NB4 (cell line): ENCODE results near the gene SEMA6A.

Experiments
- CTCF ChIP-seq: IDR thresholded peaks from one replicate; pipeline ENCODE4 v1.5.1; 2012; ENCODE audit warnings: low read depth, low read length
- MAX ChIP-seq: IDR thresholded peaks from 2 replicates; pipeline ENCODE4 v1.6.1; 2011; ENCODE audit warnings: low read depth, low read length
- MYC ChIP-seq: IDR thresholded peaks from 2 replicates; pipeline ENCODE4 v1.6.1; 2011; ENCODE audit warnings: low read depth, low read length
- POLR2A ChIP-seq: IDR thresholded peaks from 2 replicates; pipeline ENCODE4 v1.6.1; 2011; ENCODE audit warnings: mild to moderate bottlenecking; ENCODE audit not compliant: insufficient read length; ENCODE audit errors: extremely low read depth

- no peak for TF ChIP-seq CTCF
- TF ChIP-seq POLR2A, result no peak
- no peak for TF ChIP-seq MAX
- TF ChIP-seq MYC, result no peak
Measured at GRCh38 chr5:116577064-116577788, 2.6 kb upstream of the SEMA6A start.
